Sigmoid colon (tissue), 7 donors: ENCODE results near the gene DGKD. TPM values are rescaled to one million over a fixed set of nuclear protein-coding genes. Genes with fewer than 3 reads are reported as not detected.
A peak's percentile ranks its signal among the peaks of the same experiment; 100 is the strongest.

Experiments used
- DNase-seq: peaks from one replicate; pipeline ENCODE4 v3.0.0-alpha.2; 2019
- H3K27ac ChIP-seq, 4 donors: fragments of 200-600 bp; sonication (generic); one replicate each; pipeline ENCODE4 v1.5.1; 2016 to 2019; ENCODE audit warnings: mild to moderate bottlenecking in 1 of 4
- H3K27me3 ChIP-seq, 3 donors: fragments of 200-600 bp; sonication (generic); one replicate each; pipeline ENCODE4 v1.5.1; 2019; ENCODE audit warnings: mild to moderate bottlenecking in 1 of 3
- H3K36me3 ChIP-seq, 4 donors: fragments of 200-600 bp; sonication (generic); one replicate each; pipeline ENCODE4 v1.5.1; 2016 to 2019
- H3K4me1 ChIP-seq, 4 donors: fragments of 200-600 bp; sonication (generic); one replicate each; pipeline ENCODE4 v1.5.1; 2017 to 2019
- H3K4me3 ChIP-seq, 4 donors: fragments of 200-600 bp; sonication (generic); one replicate each; pipeline ENCODE4 v1.5.1; 2017 to 2019; ENCODE audit warnings: mild to moderate bottlenecking in 2 of 4, moderate library complexity in 1 of 4
- H3K9me3 ChIP-seq, 4 donors: fragments of 200-600 bp in 3 of 4; sonication (generic) in 3 of 4; one replicate each; pipeline versions ENCODE4 v1.5.1 to v1.6.1; 2013 to 2019
- CTCF ChIP-seq, 4 experiments: fragments of 450-650 bp in 3 of 4; fragments of 200-600 bp in 1 of 4; IDR thresholded peaks; one replicate each; pipeline ENCODE4 v1.5.1; 2016 to 2019; ENCODE audit warnings: antibody characterized with exemption in 4 of 4, mild to moderate bottlenecking in 3 of 4, moderate library complexity in 2 of 4
- EP300 ChIP-seq, 4 donors: sonication (generic); formaldehyde crosslinking; IDR thresholded peaks; one replicate each; pipeline ENCODE4 v1.6.1; 2017; ENCODE audit warnings: antibody characterized with exemption in 4 of 4
- POLR2A ChIP-seq, 2 donors: fragments of 450-650 bp; IDR thresholded peaks; one replicate each; pipeline ENCODE4 v1.6.1; 2016; ENCODE audit warnings: antibody characterized with exemption in 2 of 2, mild to moderate bottlenecking in 2 of 2, moderate library complexity in 2 of 2
- POLR2AphosphoS5 ChIP-seq, 4 donors: sonication (generic); formaldehyde crosslinking; IDR thresholded peaks; one replicate each; pipeline ENCODE4 v1.6.1; 2017; ENCODE audit warnings: antibody characterized with exemption in 4 of 4
- WGBS, 2 donors: extraction: QIAGEN DNeasy Blood & Tissue Kit; methylation state at CpG; one replicate each; pipeline ENCODE4 v1.1.7; 2013; 5-methylcytosine and 5-hydroxymethylcytosine counted together
- intact Hi-C: fragments of 100-400 bp; cut with DNase I; formaldehyde crosslinking; loops from one replicate; pipeline ENCODE4 v1.15.1; 2023
- polyA plus RNA-seq, 3 donors: library from polyadenylated mRNA; stranded (reverse); fragments of 200-250 nt; gene quantifications; one replicate each; pipeline ENCODE4 v1.2.3, GENCODE V29; 2013
- total RNA-seq, 4 donors: library from RNA; depleted of rRNA; stranded (reverse); fragments of >200 nt; gene quantifications; one replicate each; pipeline ENCODE4 v1.1.0, GENCODE V29; 2016
- donor health status: healthy with polysubstance abuse.
- donor health status: Bipolar disorder and iron deficiency.
- donor health status: healthy.

Gene DGKD
- total and polyA plus RNA-seq, 7 donors = 10.7 to 67.0 (median 19.7) TPM

DNA sequence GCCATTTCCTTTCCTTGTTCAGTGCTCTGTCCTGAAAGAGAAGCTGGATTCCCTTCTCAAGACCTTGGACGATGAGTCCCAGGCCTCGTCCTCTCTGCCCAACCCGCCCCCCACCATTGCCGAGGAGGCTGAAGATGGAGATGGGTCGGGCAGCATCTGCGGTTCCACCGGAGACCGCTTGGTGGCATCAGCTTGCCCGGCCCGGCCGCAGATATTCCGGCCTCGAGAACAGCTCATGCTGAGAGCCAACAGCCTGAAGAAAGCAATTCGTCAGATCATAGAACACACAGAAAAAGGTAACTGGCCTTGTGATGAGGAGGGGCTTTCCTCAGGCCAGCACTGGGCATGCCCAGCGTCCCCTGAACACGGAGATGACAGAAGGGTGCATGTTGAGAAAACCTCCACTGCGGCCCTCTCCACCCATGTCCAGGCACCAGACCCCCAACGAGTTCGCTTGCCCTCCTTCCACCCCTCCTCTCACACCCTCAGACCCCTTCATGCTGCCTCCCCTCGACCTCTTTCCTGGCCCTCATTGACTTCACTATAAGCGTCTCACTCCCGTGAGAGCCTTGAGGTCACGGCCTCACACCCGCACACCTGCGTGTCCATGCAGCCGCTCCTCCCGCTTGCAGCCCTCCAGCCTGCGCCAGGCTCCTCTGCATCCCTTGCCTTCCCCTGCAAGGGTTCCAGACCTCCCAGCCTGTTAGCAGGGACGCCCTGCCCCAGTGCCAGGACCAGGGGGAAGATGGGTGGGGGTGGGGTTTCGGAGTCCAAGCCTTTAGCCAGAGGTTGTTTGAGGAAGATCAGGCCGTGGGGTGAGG is 95.0 kb downstream of the DGKD start:
- TF ChIP-seq EP300 (IDR thresholded peaks at IDR 0.05) (no peak), CTCF (IDR thresholded peaks at IDR 0.05) (peak; percentile 22 to 71 (median 59))
- H3K27ac ChIP-seq = no peak overlapping the region
- no peaks in the 10 kb centered on the region for H3K27me3 ChIP-seq
- peak; percentile 66 for DNase-seq
- no peaks in the 10 kb centered on the region for H3K9me3 ChIP-seq
- H3K4me3 ChIP-seq = no peak overlapping the region
- intact Hi-C loops = loop anchor here (10.0 kb wide), 1 partner anchor 844 kb away; no protein-coding TSS in a partner anchor
- H3K4me1 ChIP-seq = peaks cover 0 to 12% (median 0%) of the 10 kb centered on the region in 4 donors
- peaks cover 27 to 94% (median 33%) of the 10 kb centered on the region in 4 donors for H3K36me3 ChIP-seq
- 74 to 76% methylated on average over 31 of the region's 31 CpGs for WGBS, 2 donors

DNA sequence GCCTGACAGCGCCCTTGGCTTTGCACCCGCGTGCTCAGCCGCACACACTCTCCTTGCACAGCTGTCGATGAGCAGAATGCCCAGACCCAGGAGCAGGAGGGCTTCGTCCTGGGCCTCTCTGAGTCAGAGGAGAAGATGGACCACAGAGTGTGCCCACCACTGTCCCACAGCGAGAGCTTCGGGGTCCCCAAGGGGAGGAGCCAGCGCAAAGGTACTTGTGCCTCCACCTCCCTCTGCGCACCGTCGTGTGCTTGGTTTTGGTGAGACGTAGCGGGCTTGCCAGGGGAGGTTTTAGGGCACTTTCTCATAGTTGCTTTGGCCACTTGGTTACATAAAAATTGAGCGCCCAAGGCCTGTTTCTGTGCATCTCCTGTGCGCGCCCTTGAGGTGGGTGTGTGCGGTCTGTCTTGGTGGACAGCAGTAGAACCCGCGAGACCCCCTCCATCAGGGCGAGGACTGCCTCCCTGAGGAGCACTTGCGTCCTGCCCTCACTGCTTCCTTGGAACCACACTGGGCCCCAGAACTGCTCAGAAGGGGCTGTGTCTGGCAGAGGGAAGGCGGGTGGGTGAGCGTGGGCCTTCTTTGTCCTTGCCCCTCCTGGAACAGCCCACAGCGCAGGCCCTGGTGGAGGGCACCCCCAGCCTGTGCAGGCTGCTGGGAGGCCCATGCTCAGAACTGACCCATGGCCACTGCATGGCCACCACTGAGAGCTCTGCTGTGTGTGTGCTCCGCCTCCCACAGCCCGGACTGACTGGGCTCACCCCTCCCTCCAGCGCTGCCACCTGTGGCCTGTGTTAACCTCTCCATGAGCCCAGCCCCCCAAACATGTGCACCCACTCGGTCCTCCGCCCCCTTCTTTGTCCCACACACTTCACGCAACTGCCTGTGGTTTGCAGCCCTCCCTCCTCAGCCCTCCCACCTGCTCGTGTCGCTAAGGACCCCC is 95.9 kb downstream of the DGKD start:
- Histone ChIP-seq H3K27me3 (no peaks in the 10 kb centered on the region), H3K36me3 (peaks cover 26 to 97% (median 38%) of the 10 kb centered on the region in 4 donors), H3K4me1 (peaks cover 0 to 12% (median 0%) of the 10 kb centered on the region in 4 donors), H3K9me3 (no peaks in the 10 kb centered on the region), H3K27ac (no peak overlapping the region), H3K4me3 (no peak overlapping the region)
- intact Hi-C loops = loop anchor here (10.0 kb wide), 1 partner anchor 845 kb away; no protein-coding TSS in a partner anchor
- TF ChIP-seq POLR2AphosphoS5 (IDR thresholded peaks at IDR 0.05) (no peak), POLR2A (IDR thresholded peaks at IDR 0.05) (no peak)
- DNase-seq = peak; percentile 56
- 90 to 95% methylated on average over 33 of the region's 33 CpGs for WGBS, 2 donors

GRCh38 chr2:233450864-233451575 is 96.7 kb downstream of the DGKD start:
- H3K27me3 ChIP-seq = no peaks in the 10 kb centered on the region
- no peak overlapping the region for H3K4me3 ChIP-seq
- WGBS, 2 donors = 92 to 95% methylated on average over 22 of the region's 22 CpGs
- peaks cover 22 to 97% (median 43%) of the 10 kb centered on the region in 4 donors for H3K36me3 ChIP-seq
- no peak overlapping the region for H3K27ac ChIP-seq
- intact Hi-C loops = no loop called here
- no peaks in the 10 kb centered on the region for H3K9me3 ChIP-seq
- DNase-seq = peak; percentile 55
- H3K4me1 ChIP-seq = peaks cover 0 to 12% (median 0%) of the 10 kb centered on the region in 4 donors
- TF ChIP-seq POLR2AphosphoS5 (IDR thresholded peaks at IDR 0.05) (no peak), EP300 (IDR thresholded peaks at IDR 0.05) (no peak), POLR2A (IDR thresholded peaks at IDR 0.05) (no peak), CTCF (IDR thresholded peaks at IDR 0.05) (no peak)

DNA sequence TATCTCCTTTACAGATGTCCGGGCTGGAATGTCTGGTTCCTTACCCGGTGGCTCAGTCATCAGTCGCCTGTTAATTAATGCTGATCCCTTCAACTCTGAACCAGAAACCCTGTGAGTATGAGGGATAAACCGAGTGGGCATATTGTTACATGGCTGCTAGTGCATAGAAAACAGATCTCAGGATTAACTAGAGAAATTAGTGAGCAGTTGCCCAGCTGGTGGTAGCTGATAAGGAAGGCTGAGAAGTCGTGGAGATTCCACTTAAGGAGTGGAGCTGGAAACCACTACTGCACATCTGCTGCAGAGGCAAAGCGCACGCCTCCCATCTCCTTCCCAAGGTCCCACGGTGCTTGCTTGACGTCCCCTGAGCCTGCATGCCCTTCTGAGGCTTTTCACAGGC is 97.7 kb downstream of the DGKD start:
- no peak for DNase-seq
- no peaks in the 10 kb centered on the region for H3K9me3 ChIP-seq
- H3K27me3 ChIP-seq = no peaks in the 10 kb centered on the region
- intact Hi-C loops = no loop called here
- WGBS, 2 donors = 89 to 90% methylated on average over 9 of the region's 9 CpGs
- no peak overlapping the region for H3K27ac ChIP-seq
- peaks cover 0 to 12% (median 0%) of the 10 kb centered on the region in 4 donors for H3K4me1 ChIP-seq
- no peak overlapping the region for H3K4me3 ChIP-seq
- peaks cover 22 to 97% (median 44%) of the 10 kb centered on the region in 4 donors for H3K36me3 ChIP-seq
- TF ChIP-seq POLR2AphosphoS5 (IDR thresholded peaks at IDR 0.05) = no peak
- TF ChIP-seq CTCF (IDR thresholded peaks at IDR 0.05) = no peak
- no peak for TF ChIP-seq EP300 (IDR thresholded peaks at IDR 0.05)
- TF ChIP-seq POLR2A (IDR thresholded peaks at IDR 0.05) = no peak
